Neutrophil (primary cell): ENCODE results near the gene MDFIC.

ENCODE experiments used
- H3K27ac ChIP-seq: fragments of 200-600 bp; sonication (generic); 2 replicates; pipeline ENCODE4 v1.5.1; 2016; ENCODE audit warnings: mild to moderate bottlenecking, moderate library complexity
- H3K27me3 ChIP-seq: fragments of 200-600 bp; sonication (generic); 2 replicates; pipeline ENCODE4 v1.6.0; 2016; ENCODE audit warnings: mild to moderate bottlenecking
- H3K36me3 ChIP-seq: fragments of 200-600 bp; sonication (generic); 2 replicates; pipeline ENCODE4 v1.5.1; 2017
- H3K4me1 ChIP-seq, 2 experiments: fragments of 200-600 bp in 1 of 2; sonication (generic) in 1 of 2; 1 replicate in 1 of 2; 2 replicates in 1 of 2; pipeline versions ENCODE4 v1.5.1 to v1.6.1; 2013 to 2016; ENCODE audit warnings: low read depth in 1 of 2, low read length in 1 of 2, mild to moderate bottlenecking in 1 of 2, moderate library complexity in 1 of 2; ENCODE audit not compliant: control insufficient read depth in 1 of 2, insufficient read depth in 1 of 2
- H3K4me3 ChIP-seq, 2 experiments: fragments of 200-600 bp in 1 of 2; sonication (generic) in 1 of 2; 1 replicate in 1 of 2; 2 replicates in 1 of 2; pipeline ENCODE4 v1.5.1; 2013 to 2016; ENCODE audit warnings: low read depth in 1 of 2, low read length in 1 of 2, mild to moderate bottlenecking in 1 of 2, moderate library complexity in 1 of 2
- H3K9me3 ChIP-seq: fragments of 200-600 bp; sonication (generic); 2 replicates; pipeline ENCODE4 v1.5.1; 2016
- TF ChIP-seq, protein P1 (sequence below): fragments of 200-600 bp; sonication (generic); IDR thresholded peaks from 2 replicates; pipeline ENCODE4 v1.5.1; 2016; ENCODE audit warnings: antibody characterized with exemption

Gene MDFIC

GRCh38 chr7:114931656-114932011, 9.7 kb downstream of the MDFIC start:
- TF ChIP-seq, protein P1, sequence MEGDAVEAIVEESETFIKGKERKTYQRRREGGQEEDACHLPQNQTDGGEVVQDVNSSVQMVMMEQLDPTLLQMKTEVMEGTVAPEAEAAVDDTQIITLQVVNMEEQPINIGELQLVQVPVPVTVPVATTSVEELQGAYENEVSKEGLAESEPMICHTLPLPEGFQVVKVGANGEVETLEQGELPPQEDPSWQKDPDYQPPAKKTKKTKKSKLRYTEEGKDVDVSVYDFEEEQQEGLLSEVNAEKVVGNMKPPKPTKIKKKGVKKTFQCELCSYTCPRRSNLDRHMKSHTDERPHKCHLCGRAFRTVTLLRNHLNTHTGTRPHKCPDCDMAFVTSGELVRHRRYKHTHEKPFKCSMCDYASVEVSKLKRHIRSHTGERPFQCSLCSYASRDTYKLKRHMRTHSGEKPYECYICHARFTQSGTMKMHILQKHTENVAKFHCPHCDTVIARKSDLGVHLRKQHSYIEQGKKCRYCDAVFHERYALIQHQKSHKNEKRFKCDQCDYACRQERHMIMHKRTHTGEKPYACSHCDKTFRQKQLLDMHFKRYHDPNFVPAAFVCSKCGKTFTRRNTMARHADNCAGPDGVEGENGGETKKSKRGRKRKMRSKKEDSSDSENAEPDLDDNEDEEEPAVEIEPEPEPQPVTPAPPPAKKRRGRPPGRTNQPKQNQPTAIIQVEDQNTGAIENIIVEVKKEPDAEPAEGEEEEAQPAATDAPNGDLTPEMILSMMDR = no peak
- Histone ChIP-seq H3K9me3 (no peaks in the 10 kb centered on the region), H3K27me3 (no peaks in the 10 kb centered on the region), H3K36me3 (no peaks in the 10 kb centered on the region), H3K27ac (no peak overlapping the region), H3K4me1 (peaks cover 0 to 8% of the 10 kb centered on the region in 2 experiments), H3K4me3 (no peak overlapping the region)

- Histone ChIP-seq H3K4me1 (peaks cover 0 to 8% of the 10 kb centered on the region in 2 experiments), H3K27ac (no peak overlapping the region), H3K36me3 (no peaks in the 10 kb centered on the region), H3K27me3 (no peaks in the 10 kb centered on the region), H3K9me3 (no peaks in the 10 kb centered on the region), H3K4me3 (no peak overlapping the region)
- TF ChIP-seq, protein P1 = no peak
Observed at GRCh38 chr7:114932991-114933390, 11.1 kb downstream of the MDFIC start.

DNA sequence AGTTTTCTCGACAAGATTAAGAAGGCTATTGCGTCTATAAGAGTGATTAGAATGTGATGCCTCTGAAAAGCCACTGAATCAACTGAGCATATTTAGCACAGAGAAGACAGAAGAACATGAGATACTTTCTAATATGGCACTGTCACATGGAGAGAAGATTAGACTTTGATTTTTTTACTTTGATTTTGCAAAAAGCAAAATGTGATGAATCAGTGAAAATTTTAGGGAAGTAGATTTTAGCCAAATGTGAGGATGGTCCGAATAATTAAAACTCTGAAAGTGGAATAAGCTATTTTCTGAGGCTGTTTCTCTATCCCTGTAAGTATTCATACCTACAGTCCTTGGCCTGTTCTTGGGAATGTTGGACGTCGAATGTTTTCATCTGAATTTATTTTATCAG, 11.8 kb downstream of the MDFIC start:
- Histone ChIP-seq H3K27ac (no peak overlapping the region), H3K4me1 (peaks cover 0 to 8% of the 10 kb centered on the region in 2 experiments), H3K9me3 (no peaks in the 10 kb centered on the region), H3K36me3 (no peaks in the 10 kb centered on the region), H3K27me3 (no peaks in the 10 kb centered on the region), H3K4me3 (no peak overlapping the region)
- TF ChIP-seq, protein P1 = no peak

DNA sequence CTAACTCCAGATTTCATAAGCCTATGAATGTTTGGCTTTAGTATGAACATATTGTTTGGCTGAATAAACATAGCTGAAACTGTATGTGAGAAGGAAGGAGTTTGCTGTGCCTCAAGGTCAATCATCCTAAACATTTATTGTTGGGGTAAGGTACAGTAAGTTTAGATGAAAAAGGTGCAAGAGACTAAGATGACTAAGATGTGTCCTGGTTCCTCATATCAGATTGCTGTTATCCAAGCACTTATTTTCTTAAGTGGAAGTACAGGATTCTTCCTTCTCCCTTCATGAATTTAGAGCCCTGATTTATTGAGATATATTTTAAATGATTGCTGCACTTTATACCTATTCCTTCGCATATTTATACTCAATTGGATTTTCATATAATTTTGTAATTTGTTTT, 12.2 kb downstream of the MDFIC start:
- TF ChIP-seq, protein P1 = no peak
- peaks cover 0 to 8% of the 10 kb centered on the region in 2 experiments for H3K4me1 ChIP-seq
- no peaks in the 10 kb centered on the region for H3K9me3 ChIP-seq
- H3K4me3 ChIP-seq = no peak overlapping the region
- H3K36me3 ChIP-seq = no peaks in the 10 kb centered on the region
- no peaks in the 10 kb centered on the region for H3K27me3 ChIP-seq
- H3K27ac ChIP-seq = no peak overlapping the region

GRCh38 chr7:114934713-114935112, 12.8 kb downstream of the MDFIC start:
- H3K4me1 ChIP-seq = peaks cover 0 to 8% of the 10 kb centered on the region in 2 experiments
- H3K36me3 ChIP-seq = no peaks in the 10 kb centered on the region
- no peaks in the 10 kb centered on the region for H3K27me3 ChIP-seq
- TF ChIP-seq, protein P1 = no peak
- H3K27ac ChIP-seq = no peak overlapping the region
- H3K4me3 ChIP-seq = no peak overlapping the region
- H3K9me3 ChIP-seq = no peaks in the 10 kb centered on the region

GRCh38 chr7:114936471-114936870, 14.6 kb downstream of the MDFIC start:
- Histone ChIP-seq H3K4me3 (no peak overlapping the region), H3K27ac (no peak overlapping the region), H3K36me3 (no peaks in the 10 kb centered on the region), H3K4me1 (peaks cover 0 to 4% of the 10 kb centered on the region in 2 experiments), H3K9me3 (no peaks in the 10 kb centered on the region), H3K27me3 (no peaks in the 10 kb centered on the region)
- TF ChIP-seq, protein P1 = no peak
